WTC11 (cell line): ENCODE measurements around the gene FSHR.

Experiments
- CTCF ChIP-seq: fragments of 200-600 bp; IDR thresholded peaks from 2 replicates; pipeline ENCODE4 v1.8.0; 2022; ENCODE audit warnings: antibody characterized with exemption
- ETV6 ChIP-seq: sonication (generic); formaldehyde crosslinking; IDR thresholded peaks from 2 replicates; pipeline ENCODE4 v1.8.1; 2022; ENCODE audit warnings: mild to moderate bottlenecking, missing genetic modification reagents
- FOXK1 ChIP-seq: sonication (generic); formaldehyde crosslinking; IDR thresholded peaks from 2 replicates; pipeline ENCODE4 v1.8.0; 2022; ENCODE audit warnings: mild to moderate bottlenecking, moderate library complexity, missing genetic modification reagents
- KAT7 ChIP-seq: sonication (generic); formaldehyde crosslinking; IDR thresholded peaks from 2 replicates; pipeline ENCODE4 v1.8.1; 2023; ENCODE audit warnings: missing genetic modification reagents, mild to moderate bottlenecking, borderline replicate concordance
- ZBTB21 ChIP-seq: sonication (generic); formaldehyde crosslinking; IDR thresholded peaks from 2 replicates; pipeline ENCODE4 v1.8.1; 2023; ENCODE audit warnings: mild to moderate bottlenecking, missing genetic modification reagents, borderline replicate concordance
- ZNF396 ChIP-seq: fragments of 250-450 bp; sonication (Bioruptor Pico); IDR thresholded peaks from 2 replicates; pipeline ENCODE4 v1.8.0; 2021; ENCODE audit warnings: mild to moderate bottlenecking, moderate library complexity, borderline replicate concordance
- TF ChIP-seq, protein P1 (sequence below): sonication (generic); formaldehyde crosslinking; IDR thresholded peaks from 2 replicates; pipeline ENCODE4 v1.8.1; 2023; ENCODE audit warnings: mild to moderate bottlenecking, missing genetic modification reagents, moderate library complexity
- TF ChIP-seq, protein P2 (sequence below): sonication (generic); formaldehyde crosslinking; IDR thresholded peaks from 2 replicates; pipeline ENCODE4 v1.8.0; 2023; ENCODE audit warnings: mild to moderate bottlenecking, missing genetic modification reagents
- TF ChIP-seq, protein P3 (sequence below): sonication (generic); formaldehyde crosslinking; IDR thresholded peaks from 2 replicates; pipeline ENCODE4 v1.8.1; 2023; ENCODE audit warnings: mild to moderate bottlenecking, missing genetic modification reagents

- no peak for TF ChIP-seq CTCF
- TF ChIP-seq, protein P1, sequence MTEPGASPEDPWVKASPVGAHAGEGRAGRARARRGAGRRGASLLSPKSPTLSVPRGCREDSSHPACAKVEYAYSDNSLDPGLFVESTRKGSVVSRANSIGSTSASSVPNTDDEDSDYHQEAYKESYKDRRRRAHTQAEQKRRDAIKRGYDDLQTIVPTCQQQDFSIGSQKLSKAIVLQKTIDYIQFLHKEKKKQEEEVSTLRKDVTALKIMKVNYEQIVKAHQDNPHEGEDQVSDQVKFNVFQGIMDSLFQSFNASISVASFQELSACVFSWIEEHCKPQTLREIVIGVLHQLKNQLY (CRISPR knock-in tag), result no peak
- TF ChIP-seq ETV6 (CRISPR knock-in tag), result no peak
- TF ChIP-seq, protein P2, sequence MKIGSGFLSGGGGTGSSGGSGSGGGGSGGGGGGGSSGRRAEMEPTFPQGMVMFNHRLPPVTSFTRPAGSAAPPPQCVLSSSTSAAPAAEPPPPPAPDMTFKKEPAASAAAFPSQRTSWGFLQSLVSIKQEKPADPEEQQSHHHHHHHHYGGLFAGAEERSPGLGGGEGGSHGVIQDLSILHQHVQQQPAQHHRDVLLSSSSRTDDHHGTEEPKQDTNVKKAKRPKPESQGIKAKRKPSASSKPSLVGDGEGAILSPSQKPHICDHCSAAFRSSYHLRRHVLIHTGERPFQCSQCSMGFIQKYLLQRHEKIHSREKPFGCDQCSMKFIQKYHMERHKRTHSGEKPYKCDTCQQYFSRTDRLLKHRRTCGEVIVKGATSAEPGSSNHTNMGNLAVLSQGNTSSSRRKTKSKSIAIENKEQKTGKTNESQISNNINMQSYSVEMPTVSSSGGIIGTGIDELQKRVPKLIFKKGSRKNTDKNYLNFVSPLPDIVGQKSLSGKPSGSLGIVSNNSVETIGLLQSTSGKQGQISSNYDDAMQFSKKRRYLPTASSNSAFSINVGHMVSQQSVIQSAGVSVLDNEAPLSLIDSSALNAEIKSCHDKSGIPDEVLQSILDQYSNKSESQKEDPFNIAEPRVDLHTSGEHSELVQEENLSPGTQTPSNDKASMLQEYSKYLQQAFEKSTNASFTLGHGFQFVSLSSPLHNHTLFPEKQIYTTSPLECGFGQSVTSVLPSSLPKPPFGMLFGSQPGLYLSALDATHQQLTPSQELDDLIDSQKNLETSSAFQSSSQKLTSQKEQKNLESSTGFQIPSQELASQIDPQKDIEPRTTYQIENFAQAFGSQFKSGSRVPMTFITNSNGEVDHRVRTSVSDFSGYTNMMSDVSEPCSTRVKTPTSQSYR (CRISPR knock-in tag), result no peak
- TF ChIP-seq, protein P3, sequence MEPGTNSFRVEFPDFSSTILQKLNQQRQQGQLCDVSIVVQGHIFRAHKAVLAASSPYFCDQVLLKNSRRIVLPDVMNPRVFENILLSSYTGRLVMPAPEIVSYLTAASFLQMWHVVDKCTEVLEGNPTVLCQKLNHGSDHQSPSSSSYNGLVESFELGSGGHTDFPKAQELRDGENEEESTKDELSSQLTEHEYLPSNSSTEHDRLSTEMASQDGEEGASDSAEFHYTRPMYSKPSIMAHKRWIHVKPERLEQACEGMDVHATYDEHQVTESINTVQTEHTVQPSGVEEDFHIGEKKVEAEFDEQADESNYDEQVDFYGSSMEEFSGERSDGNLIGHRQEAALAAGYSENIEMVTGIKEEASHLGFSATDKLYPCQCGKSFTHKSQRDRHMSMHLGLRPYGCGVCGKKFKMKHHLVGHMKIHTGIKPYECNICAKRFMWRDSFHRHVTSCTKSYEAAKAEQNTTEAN (CRISPR knock-in tag), result no peak
- TF ChIP-seq FOXK1 (CRISPR knock-in tag), result no peak
- TF ChIP-seq ZNF396 (CRISPR knock-in tag), result no peak
- no peak for TF ChIP-seq KAT7 (CRISPR knock-in tag)
- TF ChIP-seq ZBTB21 (CRISPR knock-in tag), result no peak
Measured at GRCh38 chr2:49189512-49190225, 35.4 kb upstream of the FSHR start.
